Sigmoid colon (tissue), 7 donors: Measurements from ENCODE around the gene NKAIN1. TPM values are rescaled to one million over a fixed set of nuclear protein-coding genes. Genes with fewer than 3 reads are reported as not detected.

Experiments
- DNase-seq: peaks from one replicate; pipeline ENCODE4 v3.0.0-alpha.2; 2019
- H3K27ac ChIP-seq, 4 donors: fragments of 200-600 bp; sonication (generic); one replicate each; pipeline ENCODE4 v1.5.1; 2016 to 2019; ENCODE audit warnings: mild to moderate bottlenecking in 1 of 4
- H3K27me3 ChIP-seq, 3 donors: fragments of 200-600 bp; sonication (generic); one replicate each; pipeline ENCODE4 v1.5.1; 2019; ENCODE audit warnings: mild to moderate bottlenecking in 1 of 3
- H3K36me3 ChIP-seq, 4 donors: fragments of 200-600 bp; sonication (generic); one replicate each; pipeline ENCODE4 v1.5.1; 2016 to 2019
- H3K4me1 ChIP-seq, 4 donors: fragments of 200-600 bp; sonication (generic); one replicate each; pipeline ENCODE4 v1.5.1; 2017 to 2019
- H3K4me3 ChIP-seq, 4 donors: fragments of 200-600 bp; sonication (generic); one replicate each; pipeline ENCODE4 v1.5.1; 2017 to 2019; ENCODE audit warnings: mild to moderate bottlenecking in 2 of 4, moderate library complexity in 1 of 4
- H3K9me3 ChIP-seq, 4 donors: fragments of 200-600 bp in 3 of 4; sonication (generic) in 3 of 4; one replicate each; pipeline versions ENCODE4 v1.5.1 to v1.6.1; 2013 to 2019
- EP300 ChIP-seq, 4 donors: sonication (generic); formaldehyde crosslinking; IDR thresholded peaks; one replicate each; pipeline ENCODE4 v1.6.1; 2017; ENCODE audit warnings: antibody characterized with exemption in 4 of 4
- POLR2A ChIP-seq, 2 donors: fragments of 450-650 bp; IDR thresholded peaks; one replicate each; pipeline ENCODE4 v1.6.1; 2016; ENCODE audit warnings: antibody characterized with exemption in 2 of 2, mild to moderate bottlenecking in 2 of 2, moderate library complexity in 2 of 2
- POLR2AphosphoS5 ChIP-seq, 4 donors: sonication (generic); formaldehyde crosslinking; IDR thresholded peaks; one replicate each; pipeline ENCODE4 v1.6.1; 2017; ENCODE audit warnings: antibody characterized with exemption in 4 of 4
- WGBS, 2 donors: extraction: QIAGEN DNeasy Blood & Tissue Kit; methylation state at CpG; one replicate each; pipeline ENCODE4 v1.1.7; 2013; 5-methylcytosine and 5-hydroxymethylcytosine counted together
- intact Hi-C: fragments of 100-400 bp; cut with DNase I; formaldehyde crosslinking; loops from one replicate; pipeline ENCODE4 v1.15.1; 2023
- polyA plus RNA-seq, 3 donors: library from polyadenylated mRNA; stranded (reverse); fragments of 200-250 nt; gene quantifications; one replicate each; pipeline ENCODE4 v1.2.3, GENCODE V29; 2013
- total RNA-seq, 4 donors: library from RNA; depleted of rRNA; stranded (reverse); fragments of >200 nt; gene quantifications; one replicate each; pipeline ENCODE4 v1.1.0, GENCODE V29; 2016
- TF ChIP-seq, protein P1 (sequence below), 4 experiments: fragments of 450-650 bp in 3 of 4; fragments of 200-600 bp in 1 of 4; IDR thresholded peaks; one replicate each; pipeline ENCODE4 v1.5.1; 2016 to 2019; ENCODE audit warnings: antibody characterized with exemption in 4 of 4, mild to moderate bottlenecking in 3 of 4, moderate library complexity in 2 of 4
- donor health status: healthy with polysubstance abuse.
- donor health status: Bipolar disorder and iron deficiency.
- donor health status: healthy.

NKAIN1 gene
- total and polyA plus RNA-seq, 7 donors = 0.28 to 1.4 (median 0.35) TPM; not detected in 3

DNA sequence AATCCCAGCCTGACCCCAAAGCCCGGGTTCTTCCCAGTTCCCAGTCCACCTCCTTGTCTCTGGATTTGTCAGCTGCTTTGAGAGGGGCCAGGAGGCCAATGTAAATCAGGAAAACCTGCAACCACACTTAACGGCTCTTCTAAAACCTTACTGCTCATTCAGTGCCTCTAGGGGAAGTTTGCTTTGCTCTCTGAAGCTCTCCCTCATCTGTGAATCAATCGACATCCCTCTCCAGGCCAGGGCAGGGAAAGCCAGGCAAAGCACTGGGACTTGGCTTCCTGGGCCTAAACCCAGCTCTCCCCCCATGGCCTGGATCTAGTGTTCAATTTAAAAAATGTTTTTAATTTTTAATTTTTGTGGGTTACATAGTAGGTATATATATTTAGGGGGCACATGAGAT is 9.3 kb downstream of the NKAIN1 start:
- Histone ChIP-seq H3K9me3 (no peaks in the 10 kb centered on the region), H3K4me3 (no peak overlapping the region), H3K36me3 (no peaks in the 10 kb centered on the region), H3K27ac (no peak overlapping the region), H3K27me3 (peaks cover 0 to 8% (median 0%) of the 10 kb centered on the region in 3 donors), H3K4me1 (no peaks in the 10 kb centered on the region)
- no peak for DNase-seq
- 63 to 75% methylated on average over 3 of the region's 3 CpGs for WGBS, 2 donors
- TF ChIP-seq EP300 (IDR thresholded peaks at IDR 0.05) (no peak), POLR2AphosphoS5 (IDR thresholded peaks at IDR 0.05) (no peak), POLR2A (IDR thresholded peaks at IDR 0.05) (no peak)
- TF ChIP-seq, protein P1, sequence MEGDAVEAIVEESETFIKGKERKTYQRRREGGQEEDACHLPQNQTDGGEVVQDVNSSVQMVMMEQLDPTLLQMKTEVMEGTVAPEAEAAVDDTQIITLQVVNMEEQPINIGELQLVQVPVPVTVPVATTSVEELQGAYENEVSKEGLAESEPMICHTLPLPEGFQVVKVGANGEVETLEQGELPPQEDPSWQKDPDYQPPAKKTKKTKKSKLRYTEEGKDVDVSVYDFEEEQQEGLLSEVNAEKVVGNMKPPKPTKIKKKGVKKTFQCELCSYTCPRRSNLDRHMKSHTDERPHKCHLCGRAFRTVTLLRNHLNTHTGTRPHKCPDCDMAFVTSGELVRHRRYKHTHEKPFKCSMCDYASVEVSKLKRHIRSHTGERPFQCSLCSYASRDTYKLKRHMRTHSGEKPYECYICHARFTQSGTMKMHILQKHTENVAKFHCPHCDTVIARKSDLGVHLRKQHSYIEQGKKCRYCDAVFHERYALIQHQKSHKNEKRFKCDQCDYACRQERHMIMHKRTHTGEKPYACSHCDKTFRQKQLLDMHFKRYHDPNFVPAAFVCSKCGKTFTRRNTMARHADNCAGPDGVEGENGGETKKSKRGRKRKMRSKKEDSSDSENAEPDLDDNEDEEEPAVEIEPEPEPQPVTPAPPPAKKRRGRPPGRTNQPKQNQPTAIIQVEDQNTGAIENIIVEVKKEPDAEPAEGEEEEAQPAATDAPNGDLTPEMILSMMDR (IDR thresholded peaks at IDR 0.05) = no peak
- intact Hi-C loops = no loop called here

DNA sequence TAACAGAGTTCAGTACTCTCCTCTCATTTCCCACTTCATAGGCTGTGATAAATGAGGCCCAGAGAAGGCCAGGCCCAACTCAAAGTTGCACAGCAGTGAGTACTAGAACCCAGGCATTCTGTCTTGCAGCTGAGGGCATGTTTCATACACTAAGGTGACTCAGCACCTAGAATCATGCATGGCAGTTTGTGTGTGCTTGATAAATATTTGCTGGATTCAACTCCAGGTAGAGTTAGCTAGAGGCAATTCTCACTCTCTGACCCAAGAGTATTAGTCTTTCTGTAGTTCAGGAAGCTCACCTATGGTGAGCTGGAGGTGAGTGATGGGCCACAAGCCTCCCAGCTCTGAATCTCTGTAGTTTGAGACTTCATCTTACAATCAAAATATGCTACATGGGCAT is 10.7 kb downstream of the NKAIN1 start:
- Histone ChIP-seq H3K4me3 (no peak overlapping the region), H3K9me3 (no peaks in the 10 kb centered on the region), H3K27ac (no peak overlapping the region), H3K36me3 (no peaks in the 10 kb centered on the region), H3K4me1 (no peaks in the 10 kb centered on the region), H3K27me3 (peaks cover 0 to 12% (median 0%) of the 10 kb centered on the region in 3 donors)
- intact Hi-C loops = no loop called here
- TF ChIP-seq POLR2A (IDR thresholded peaks at IDR 0.05) = no peak
- no peak for TF ChIP-seq EP300 (IDR thresholded peaks at IDR 0.05)
- TF ChIP-seq, protein P1 (IDR thresholded peaks at IDR 0.05) = no peak
- no peak for TF ChIP-seq POLR2AphosphoS5 (IDR thresholded peaks at IDR 0.05)
- no peak for DNase-seq

DNA sequence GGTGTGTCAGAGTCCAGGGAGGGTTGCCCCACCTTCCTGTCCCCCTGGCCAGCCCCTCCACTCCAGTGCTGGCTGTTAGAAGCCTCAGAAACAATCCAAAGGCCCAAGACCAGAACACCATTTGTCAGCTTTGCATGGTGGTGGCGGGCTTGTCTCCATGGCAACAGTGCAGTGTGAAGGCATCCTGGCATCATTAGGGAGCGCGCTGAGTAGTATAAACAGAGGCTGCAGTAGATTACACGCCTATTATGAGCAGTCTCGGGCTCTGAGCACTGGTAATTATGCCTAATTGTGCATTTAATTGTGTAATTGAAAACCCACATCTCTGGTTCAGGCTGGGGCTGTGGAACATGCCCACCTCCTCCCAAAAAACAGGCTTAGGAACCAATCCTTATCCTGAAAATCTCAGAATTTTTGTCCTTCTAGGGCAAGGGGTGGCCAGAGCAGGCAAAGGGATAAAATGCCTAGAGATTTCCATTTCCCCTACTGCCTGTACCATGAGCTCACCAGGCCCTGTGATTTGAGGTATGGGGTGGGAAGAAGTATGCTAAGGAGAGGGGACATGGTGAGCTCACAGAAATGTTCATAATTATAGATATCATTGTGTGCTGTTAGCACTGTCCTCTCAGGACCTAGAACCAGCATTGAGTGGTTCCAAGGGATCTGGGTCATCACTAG is 11.7 kb downstream of the NKAIN1 start:
- H3K27ac ChIP-seq = no peak overlapping the region
- TF ChIP-seq, protein P1 (IDR thresholded peaks at IDR 0.05) = no peak
- TF ChIP-seq EP300 (IDR thresholded peaks at IDR 0.05) (no peak), POLR2AphosphoS5 (IDR thresholded peaks at IDR 0.05) (no peak), POLR2A (IDR thresholded peaks at IDR 0.05) (no peak)
- WGBS, 2 donors = 73 to 79% methylated on average over 5 of the region's 5 CpGs
- H3K9me3 ChIP-seq = no peaks in the 10 kb centered on the region
- intact Hi-C loops = no loop called here
- H3K4me1 ChIP-seq = no peaks in the 10 kb centered on the region
- H3K4me3 ChIP-seq = no peak overlapping the region
- H3K27me3 ChIP-seq = peaks cover 0 to 13% (median 0%) of the 10 kb centered on the region in 3 donors
- DNase-seq = no peak
- no peaks in the 10 kb centered on the region for H3K36me3 ChIP-seq

DNA sequence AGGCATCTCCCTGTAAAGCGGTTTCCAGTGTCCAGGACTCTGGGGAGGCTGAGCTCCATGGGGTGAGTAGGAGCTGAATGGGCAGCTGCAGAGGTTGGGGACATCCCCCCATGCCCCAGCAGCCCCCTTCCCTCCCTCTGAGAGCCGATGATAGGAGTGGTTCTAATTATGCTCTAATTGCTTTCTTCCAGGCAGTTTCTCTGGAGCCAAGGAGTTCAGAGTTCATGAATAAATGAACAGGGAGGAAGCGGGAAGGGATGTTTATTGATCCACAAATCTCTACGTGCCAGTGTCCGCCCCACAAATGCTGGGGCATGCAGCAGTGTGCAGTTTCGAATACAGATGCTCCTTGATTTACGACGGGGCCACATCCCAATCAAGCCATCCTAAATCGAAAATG is 15.6 kb downstream of the NKAIN1 start:
- Histone ChIP-seq H3K27ac (no peak overlapping the region), H3K4me3 (no peak overlapping the region), H3K4me1 (no peaks in the 10 kb centered on the region), H3K27me3 (peaks cover 0 to 13% (median 0%) of the 10 kb centered on the region in 3 donors), H3K36me3 (no peaks in the 10 kb centered on the region), H3K9me3 (no peaks in the 10 kb centered on the region)
- intact Hi-C loops = no loop called here
- DNase-seq = no peak
- no peak for TF ChIP-seq EP300 (IDR thresholded peaks at IDR 0.05)
- TF ChIP-seq POLR2A (IDR thresholded peaks at IDR 0.05) = no peak
- TF ChIP-seq, protein P1 (IDR thresholded peaks at IDR 0.05) = no peak
- no peak for TF ChIP-seq POLR2AphosphoS5 (IDR thresholded peaks at IDR 0.05)
- WGBS, 2 donors = 9 to 46% methylated on average over 9 of the region's 9 CpGs

DNA sequence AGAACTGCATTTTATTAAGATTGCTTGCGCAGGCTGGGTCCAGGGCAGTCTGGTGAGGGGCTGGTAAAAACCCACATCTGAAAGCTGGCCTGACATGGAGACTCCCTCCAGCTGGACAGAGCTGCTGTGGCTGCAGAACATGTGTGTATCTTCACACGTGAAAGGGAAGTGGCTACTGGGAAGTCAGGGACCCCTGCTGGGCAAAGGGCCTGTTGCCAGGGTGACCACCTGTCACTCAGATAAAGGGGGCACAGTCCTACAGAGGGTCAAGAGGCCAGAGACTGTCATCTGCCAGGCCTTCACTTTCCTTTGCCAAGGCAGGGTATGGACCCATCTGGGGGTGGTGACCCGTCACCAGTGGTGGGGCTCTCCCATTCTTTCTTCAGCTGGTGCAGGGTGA is 17.5 kb downstream of the NKAIN1 start:
- H3K27ac ChIP-seq = no peak overlapping the region
- no peaks in the 10 kb centered on the region for H3K36me3 ChIP-seq
- no peaks in the 10 kb centered on the region for H3K9me3 ChIP-seq
- H3K4me3 ChIP-seq = no peak overlapping the region
- no peak for TF ChIP-seq POLR2AphosphoS5 (IDR thresholded peaks at IDR 0.05)
- TF ChIP-seq, protein P1 (IDR thresholded peaks at IDR 0.05) = no peak
- no peak for TF ChIP-seq EP300 (IDR thresholded peaks at IDR 0.05)
- TF ChIP-seq POLR2A (IDR thresholded peaks at IDR 0.05) = no peak
- intact Hi-C loops = no loop called here
- 73 to 88% methylated on average over 3 of the region's 3 CpGs for WGBS, 2 donors
- DNase-seq = no peak
- no peaks in the 10 kb centered on the region for H3K4me1 ChIP-seq
- H3K27me3 ChIP-seq = peaks cover 0 to 13% (median 0%) of the 10 kb centered on the region in 3 donors
